Right lobe of liver (tissue), 4 donors: ENCODE results near the gene SORL1-AS1.

Experiments
- POLR2A ChIP-seq: fragments of 450-650 bp; IDR thresholded peaks from one replicate; pipeline ENCODE4 v1.6.1; 2017; ENCODE audit warnings: antibody characterized with exemption, mild to moderate bottlenecking
- TF ChIP-seq, protein P1 (sequence below), 4 donors: fragments of 200-600 bp in 3 of 4; fragments of 450-650 bp in 1 of 4; IDR thresholded peaks; one replicate each; pipeline versions ENCODE4 v1.5.1 to v1.8.0; 2016 to 2022; ENCODE audit warnings: antibody characterized with exemption in 4 of 4, mild to moderate bottlenecking in 2 of 4
- donor health status: DM: no; HTN: no; CAD: no.
- donor health status: DM: no; HTN: no; CAD: no.
- donor health status: DM: no; HTN: yes; CAD: no.

DNA sequence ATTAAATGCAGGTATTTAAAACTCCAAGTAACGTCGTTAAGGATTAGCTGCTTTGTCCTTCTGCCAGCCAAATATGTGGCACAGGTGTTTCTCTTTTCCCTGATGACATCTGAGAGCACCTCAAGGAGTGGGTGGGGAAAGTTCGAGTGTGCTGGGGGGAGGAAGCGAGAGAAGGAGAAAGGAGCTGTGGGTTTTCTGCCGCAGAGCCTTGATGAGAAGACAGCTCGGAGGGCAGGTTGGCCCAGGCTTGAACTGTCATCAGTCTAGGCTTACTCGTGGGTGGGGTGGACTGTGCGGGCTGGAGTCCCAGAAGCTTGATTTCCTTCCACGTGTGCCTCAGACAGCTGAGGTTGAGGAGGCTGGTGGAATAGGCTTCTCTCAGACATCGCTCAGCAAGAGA lies 15.2 kb upstream of the SORL1-AS1 start:
- TF ChIP-seq, protein P1, sequence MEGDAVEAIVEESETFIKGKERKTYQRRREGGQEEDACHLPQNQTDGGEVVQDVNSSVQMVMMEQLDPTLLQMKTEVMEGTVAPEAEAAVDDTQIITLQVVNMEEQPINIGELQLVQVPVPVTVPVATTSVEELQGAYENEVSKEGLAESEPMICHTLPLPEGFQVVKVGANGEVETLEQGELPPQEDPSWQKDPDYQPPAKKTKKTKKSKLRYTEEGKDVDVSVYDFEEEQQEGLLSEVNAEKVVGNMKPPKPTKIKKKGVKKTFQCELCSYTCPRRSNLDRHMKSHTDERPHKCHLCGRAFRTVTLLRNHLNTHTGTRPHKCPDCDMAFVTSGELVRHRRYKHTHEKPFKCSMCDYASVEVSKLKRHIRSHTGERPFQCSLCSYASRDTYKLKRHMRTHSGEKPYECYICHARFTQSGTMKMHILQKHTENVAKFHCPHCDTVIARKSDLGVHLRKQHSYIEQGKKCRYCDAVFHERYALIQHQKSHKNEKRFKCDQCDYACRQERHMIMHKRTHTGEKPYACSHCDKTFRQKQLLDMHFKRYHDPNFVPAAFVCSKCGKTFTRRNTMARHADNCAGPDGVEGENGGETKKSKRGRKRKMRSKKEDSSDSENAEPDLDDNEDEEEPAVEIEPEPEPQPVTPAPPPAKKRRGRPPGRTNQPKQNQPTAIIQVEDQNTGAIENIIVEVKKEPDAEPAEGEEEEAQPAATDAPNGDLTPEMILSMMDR (IDR thresholded peaks at IDR 0.05), result no peak
- TF ChIP-seq POLR2A, result no peak
